ENCODE results near the gene ALAS1. TPM values are rescaled to one million over a fixed set of nuclear protein-coding genes. Genes with fewer than 3 reads are reported as not detected.

ALAS1 gene
- total and polyA plus RNA-seq, 2 donors (not counting 3 experiments of a cell fraction or from before 2014, with no cell fraction given): 45.1 to 72.1 TPM

- no peak overlapping the region for H3K9ac ChIP-seq (replicated peaks; ENCODE audit: extremely low read depth, insufficient read depth, low read length)
- H4K20me1 ChIP-seq (replicated peaks; ENCODE audit: control insufficient read depth, extremely low read depth, insufficient read depth, low read length): no peaks in the 10 kb centered on the region
- H3K79me2 ChIP-seq (ENCODE audit: control insufficient read depth, insufficient read depth, low read length): peaks cover 5% of the 10 kb centered on the region
- FAIRE-seq (no peak), DNase-seq (ENCODE audit: low read depth, low spot score) (no peak)
- dilution Hi-C loops (cut with MboI; ENCODE audit: extremely low pct_ligation_motif_present, low sequenced_read_pairs): no loop called here
- H3K4me2 ChIP-seq (ENCODE audit: insufficient read depth, low read length): no peak overlapping the region
- intact Hi-C loops (cut with micrococcal nuclease): no loop called here
- H2AFZ ChIP-seq (ENCODE audit: low read depth, low read length): no peak overlapping the region
- ChIA-PET POLR2A (no interaction called here), CTCF (interaction anchor here (0.8 to 1.6 kb wide), 2 partner anchors 9 to 10 kb away, joined by 4 to 10 read pairs; partner anchors contain the start of gene TWF2)
- H3K4me1 ChIP-seq (ENCODE audit: control insufficient read depth, extremely low read depth, insufficient read depth, low read length): no peaks in the 10 kb centered on the region
- TF ChIP-seq POLR2A (IDR thresholded peaks at IDR 0.05; ENCODE audit: low read depth, low read length): no peak
- no peak for TF ChIP-seq JUN (IDR thresholded peaks at IDR 0.05; ENCODE audit: borderline replicate concordance, insufficient read depth, insufficient read length, low read depth)
- no peak for TF ChIP-seq GATA2 (IDR thresholded peaks at IDR 0.05; ENCODE audit: insufficient read depth, insufficient read length, low read depth, low read length)
- no peak for TF ChIP-seq MAX (IDR thresholded peaks at IDR 0.05; ENCODE audit: insufficient read depth, insufficient read length)
- TF ChIP-seq FOS (IDR thresholded peaks at IDR 0.05; ENCODE audit: borderline replicate concordance, insufficient read depth, low read length): no peak
- H3K9me3 ChIP-seq (replicated peaks; ENCODE audit: control insufficient read depth, insufficient read depth, low read length): no peaks in the 10 kb centered on the region
- H3K27ac ChIP-seq (ENCODE audit: insufficient read depth, low read depth, low read length): no peak overlapping the region
- H3K9me1 ChIP-seq (replicated peaks; ENCODE audit: control insufficient read depth, extremely low read depth, insufficient read depth, low read length): no peaks in the 10 kb centered on the region
- no peak overlapping the region for H3K4me3 ChIP-seq (replicated peaks in 1 of 3; ENCODE audit: insufficient read depth in 1 of 3, low read depth in 1 of 3, low read length in 3 of 3)
- H3K36me3 ChIP-seq (ENCODE audit: control insufficient read depth in 2 of 2, extremely low read depth in 1 of 2, insufficient read depth in 2 of 2, low read length in 2 of 2): peaks cover 14 to 27% of the 10 kb centered on the region in 2 experiments
- no peaks in the 10 kb centered on the region for H3K27me3 ChIP-seq (ENCODE audit: control insufficient read depth in 2 of 2, insufficient read depth in 2 of 2, low read length in 2 of 2)
- BruUV-seq (replicated peaks): TSS peak; percentile 60
These were observed 30.9 kb downstream of the ALAS1 start for GRCh38 chr3:52228751-52229291.

- no peak overlapping the region for H3K4me2 ChIP-seq (ENCODE audit: insufficient read depth, low read length)
- H3K27ac ChIP-seq (ENCODE audit: insufficient read depth, low read depth, low read length): no peak overlapping the region
- H2AFZ ChIP-seq (ENCODE audit: low read depth, low read length): no peak overlapping the region
- ChIA-PET CTCF (interaction anchor here (0.8 to 3.6 kb wide), 4 partner anchors 9 to 109 kb away, joined by 4 to 91 read pairs (median 30); partner anchors contain the start of gene TWF2), POLR2A (no interaction called here)
- DNase-seq (ENCODE audit: low read depth, low spot score) (no peak), FAIRE-seq (no peak)
- BruUV-seq (replicated peaks): no TSS peak
- H3K4me3 ChIP-seq (replicated peaks in 1 of 3; ENCODE audit: insufficient read depth in 1 of 3, low read depth in 1 of 3, low read length in 3 of 3): no peak overlapping the region
- H3K4me1 ChIP-seq (ENCODE audit: control insufficient read depth, extremely low read depth, insufficient read depth, low read length): no peaks in the 10 kb centered on the region
- peaks cover 5% of the 10 kb centered on the region for H3K79me2 ChIP-seq (ENCODE audit: control insufficient read depth, insufficient read depth, low read length)
- intact Hi-C loops (cut with micrococcal nuclease): no loop called here
- dilution Hi-C loops (cut with MboI; ENCODE audit: extremely low pct_ligation_motif_present, low sequenced_read_pairs): no loop called here
- no peak overlapping the region for H3K9ac ChIP-seq (replicated peaks; ENCODE audit: extremely low read depth, insufficient read depth, low read length)
- no peaks in the 10 kb centered on the region for H3K27me3 ChIP-seq (ENCODE audit: control insufficient read depth in 2 of 2, insufficient read depth in 2 of 2, low read length in 2 of 2)
- H3K9me3 ChIP-seq (replicated peaks; ENCODE audit: control insufficient read depth, insufficient read depth, low read length): no peaks in the 10 kb centered on the region
- no peaks in the 10 kb centered on the region for H3K9me1 ChIP-seq (replicated peaks; ENCODE audit: control insufficient read depth, extremely low read depth, insufficient read depth, low read length)
- peaks cover 14 to 27% of the 10 kb centered on the region in 2 experiments for H3K36me3 ChIP-seq (ENCODE audit: control insufficient read depth in 2 of 2, extremely low read depth in 1 of 2, insufficient read depth in 2 of 2, low read length in 2 of 2)
- H4K20me1 ChIP-seq (replicated peaks; ENCODE audit: control insufficient read depth, extremely low read depth, insufficient read depth, low read length): no peaks in the 10 kb centered on the region
- TF ChIP-seq EZH2 (IDR thresholded peaks at IDR 0.05; ENCODE audit: borderline replicate concordance, low read depth, low read length, severe bottlenecking): no peak
- no peak for TF ChIP-seq JUN (IDR thresholded peaks at IDR 0.05; ENCODE audit: borderline replicate concordance, insufficient read depth, insufficient read length, low read depth)
- no peak for TF ChIP-seq MYC (IDR thresholded peaks at IDR 0.05; ENCODE audit: low read depth, low read length)
- TF ChIP-seq GATA2 (IDR thresholded peaks at IDR 0.05; ENCODE audit: insufficient read depth, insufficient read length, low read depth, low read length): no peak
- TF ChIP-seq FOS (IDR thresholded peaks at IDR 0.05; ENCODE audit: borderline replicate concordance, insufficient read depth, low read length): no peak
- no peak for TF ChIP-seq POLR2AphosphoS5 (IDR thresholded peaks at IDR 0.05; ENCODE audit: insufficient read depth, low read depth, low read length)
- TF ChIP-seq POLR2A (IDR thresholded peaks at IDR 0.05; ENCODE audit: low read depth, low read length): no peak
- no peak for TF ChIP-seq MAX (IDR thresholded peaks at IDR 0.05; ENCODE audit: insufficient read depth, insufficient read length)
- TF ChIP-seq CTCF (IDR thresholded peaks at IDR 0.05; ENCODE audit: extremely low read depth in 1 of 2, insufficient read depth in 1 of 2, low read depth in 1 of 2, low read length in 2 of 2): no peak
These were observed 31.7 kb downstream of the ALAS1 start for GRCh38 chr3:52229656-52230055.
